H9 (cell line): ENCODE measurements around the gene ELF2. TPM values are rescaled to one million over a fixed set of nuclear protein-coding genes. Genes with fewer than 3 reads are reported as not detected.

Experiments used
- DNase-seq: peaks from one replicate; pipeline ENCODE4 v3.0.0-alpha.2; 2017
- H2AFZ ChIP-seq: one replicate; pipeline ENCODE4 v1.6.1; 2013; ENCODE audit warnings: mild to moderate bottlenecking, low read length, control low read depth, moderate library complexity
- H2AK5ac ChIP-seq: 2 replicates; pipeline ENCODE4 v1.6.1; 2013; ENCODE audit warnings: low read length, control low read depth, mixed read lengths; ENCODE audit not compliant: insufficient read length
- H2BK120ac ChIP-seq: one replicate; pipeline ENCODE4 v1.6.1; 2013; ENCODE audit warnings: low read depth, mild to moderate bottlenecking, low read length, control low read depth, inconsistent platforms; ENCODE audit not compliant: poor library complexity, severe bottlenecking
- H2BK12ac ChIP-seq: 2 replicates; pipeline ENCODE4 v1.6.1; 2013; ENCODE audit warnings: low read length, control low read depth, mixed read lengths, low read depth; ENCODE audit not compliant: insufficient read length
- H2BK15ac ChIP-seq: 2 replicates; pipeline ENCODE4 v1.6.1; 2013; ENCODE audit warnings: low read depth, low read length, control low read depth
- H2BK20ac ChIP-seq: one replicate; pipeline ENCODE4 v1.6.1; 2013; ENCODE audit warnings: low read depth, mild to moderate bottlenecking, low read length, control low read depth, inconsistent platforms; ENCODE audit not compliant: poor library complexity, severe bottlenecking
- H2BK5ac ChIP-seq: 2 replicates; pipeline ENCODE4 v1.6.1; 2013; ENCODE audit warnings: low read length, control low read depth, mixed read lengths; ENCODE audit not compliant: insufficient read length
- H3K14ac ChIP-seq: 2 replicates; pipeline ENCODE4 v1.6.1; 2013; ENCODE audit warnings: low read length, control low read depth; ENCODE audit not compliant: insufficient read depth
- H3K18ac ChIP-seq: 2 replicates; pipeline ENCODE4 v1.6.1; 2013; ENCODE audit warnings: low read depth, mild to moderate bottlenecking, mixed read lengths, low read length, control low read depth; ENCODE audit not compliant: insufficient read length
- H3K23ac ChIP-seq: 2 replicates; pipeline ENCODE4 v1.6.1; 2013; ENCODE audit warnings: low read length, control low read depth, mixed read lengths, low read depth; ENCODE audit not compliant: insufficient read length
- H3K23me2 ChIP-seq: 2 replicates; pipeline ENCODE4 v1.6.1; 2013; ENCODE audit warnings: low read depth, mild to moderate bottlenecking, mixed read lengths, low read length, control low read depth; ENCODE audit not compliant: insufficient read length, poor library complexity, severe bottlenecking
- H3K27ac ChIP-seq: 2 replicates; pipeline ENCODE4 v1.5.1; 2013; ENCODE audit warnings: low read length, control low read depth, mixed read lengths, low read depth; ENCODE audit not compliant: insufficient read length
- H3K27me3 ChIP-seq: 2 replicates; pipeline ENCODE4 v1.6.1; 2013; ENCODE audit warnings: low read length, control low read depth, inconsistent platforms; ENCODE audit not compliant: insufficient read depth
- H3K4ac ChIP-seq: 2 replicates; pipeline ENCODE4 v1.6.1; 2013; ENCODE audit warnings: low read depth, mild to moderate bottlenecking, control low read depth, inconsistent platforms, low read length, moderate library complexity
- H3K4me1 ChIP-seq: 2 replicates; pipeline ENCODE4 v1.6.1; 2013; ENCODE audit warnings: low read length, control low read depth, inconsistent platforms; ENCODE audit not compliant: insufficient read depth
- H3K4me2 ChIP-seq: 2 replicates; pipeline ENCODE4 v1.6.1; 2013; ENCODE audit warnings: low read length, control low read depth, mixed read lengths; ENCODE audit not compliant: insufficient read length, insufficient read depth
- H3K56ac ChIP-seq: 2 replicates; pipeline ENCODE4 v1.6.1; 2013; ENCODE audit warnings: low read depth, mild to moderate bottlenecking, mixed read lengths, low read length, control low read depth; ENCODE audit not compliant: insufficient read length
- H3K79me1 ChIP-seq: 2 replicates; pipeline ENCODE4 v1.6.1; 2013; ENCODE audit warnings: low read depth, mild to moderate bottlenecking, moderate library complexity, low read length, control low read depth, inconsistent platforms; ENCODE audit not compliant: insufficient read depth, poor library complexity, severe bottlenecking
- H3K79me2 ChIP-seq: 2 replicates; pipeline ENCODE4 v1.6.1; 2013; ENCODE audit warnings: low read length, control low read depth, inconsistent platforms; ENCODE audit not compliant: insufficient read depth
- H3K9ac ChIP-seq: 2 replicates; pipeline ENCODE4 v1.6.1; 2013; ENCODE audit warnings: low read length, control low read depth, mixed read lengths; ENCODE audit not compliant: insufficient read length; ENCODE audit errors: extremely low read depth
- H3K9me3 ChIP-seq: one replicate; pipeline ENCODE4 v1.6.1; 2013; ENCODE audit warnings: low read depth, low read length, inconsistent platforms; ENCODE audit not compliant: control insufficient read depth
- H3T11ph ChIP-seq: one replicate; pipeline ENCODE4 v1.6.1; 2013; ENCODE audit warnings: mild to moderate bottlenecking, low read length, control low read depth, inconsistent platforms
- H4K20me1 ChIP-seq: one replicate; pipeline ENCODE4 v1.6.1; 2013; ENCODE audit not compliant: control insufficient read depth, insufficient read length, insufficient read depth
- H4K5ac ChIP-seq: 2 replicates; pipeline ENCODE4 v1.6.1; 2013; ENCODE audit warnings: low read depth, mild to moderate bottlenecking, mixed read lengths, low read length, control low read depth; ENCODE audit not compliant: insufficient read length
- H4K8ac ChIP-seq: replicated peaks from 2 replicates; pipeline ENCODE4 v1.6.1; 2013; ENCODE audit warnings: low read length, control low read depth, mixed read lengths, low read depth; ENCODE audit not compliant: insufficient read length
- H4K91ac ChIP-seq: 2 replicates; pipeline ENCODE4 v1.6.1; 2013; ENCODE audit warnings: low read depth, mild to moderate bottlenecking, moderate library complexity, mixed read lengths, low read length, control low read depth; ENCODE audit not compliant: insufficient read length
- H3K27ac Mint-ChIP-seq, 3 experiments: 2 replicates in 2 of 3; 3 replicates in 1 of 3; pipeline ENCODE4 v1.8.0; 2020 to 2021; ENCODE audit warnings: mixed read lengths in 3 of 3, mild to moderate bottlenecking in 1 of 3, moderate library complexity in 1 of 3
- H3K27me3 Mint-ChIP-seq: 2 replicates; pipeline ENCODE4 v1.8.0; 2021; ENCODE audit warnings: low read depth, mild to moderate bottlenecking, moderate library complexity, mixed read lengths
- H3K36me3 Mint-ChIP-seq, 3 experiments: 2 replicates in 2 of 3; 3 replicates in 1 of 3; pipeline ENCODE4 v1.8.0; 2020 to 2021; ENCODE audit warnings: low read depth in 3 of 3, mixed read lengths in 3 of 3; ENCODE audit not compliant: insufficient read depth in 1 of 3
- H3K4me1 Mint-ChIP-seq, 2 experiments: 2 replicates each; pipeline ENCODE4 v1.8.0; 2020; ENCODE audit warnings: mixed read lengths in 2 of 2
- H3K4me3 Mint-ChIP-seq, 2 experiments: 2 replicates in 1 of 2; 3 replicates in 1 of 2; pipeline ENCODE4 v1.8.0; 2020 to 2021; ENCODE audit warnings: mild to moderate bottlenecking in 2 of 2, mixed read lengths in 2 of 2, moderate library complexity in 1 of 2
- H3K9me3 Mint-ChIP-seq, 2 experiments: 2 replicates in 1 of 2; 3 replicates in 1 of 2; pipeline ENCODE4 v1.8.0; 2020; ENCODE audit warnings: mild to moderate bottlenecking in 2 of 2, mixed read lengths in 2 of 2, moderate library complexity in 1 of 2
- WGBS: extraction: QIAGEN DNeasy Blood & Tissue Kit; methylation state at CpG from one replicate; pipeline ENCODE4 v1.1.7; 2013; ENCODE audit warnings: missing lambda C conversion rate, low lambda C conversion rate, mixed read lengths; ENCODE audit not compliant: insufficient read length; ENCODE audit errors: extremely low coverage; 5-methylcytosine and 5-hydroxymethylcytosine counted together
- total RNA-seq: library from RNA; stranded (reverse); gene quantifications from 2 replicates; pipeline ENCODE4 v1.2.1, GENCODE V29; 2021
- TF ChIP-seq, protein P1 (sequence below): fragments of 200-600 bp; sonication (generic); conservative IDR thresholded peaks from 3 replicates; pipeline ENCODE4 v1.8.0; 2021; ENCODE audit warnings: antibody characterized with exemption, mild to moderate bottlenecking

The ELF2 gene
- total RNA-seq, 1 experiment from 2014 or later = 49.6 TPM

DNA sequence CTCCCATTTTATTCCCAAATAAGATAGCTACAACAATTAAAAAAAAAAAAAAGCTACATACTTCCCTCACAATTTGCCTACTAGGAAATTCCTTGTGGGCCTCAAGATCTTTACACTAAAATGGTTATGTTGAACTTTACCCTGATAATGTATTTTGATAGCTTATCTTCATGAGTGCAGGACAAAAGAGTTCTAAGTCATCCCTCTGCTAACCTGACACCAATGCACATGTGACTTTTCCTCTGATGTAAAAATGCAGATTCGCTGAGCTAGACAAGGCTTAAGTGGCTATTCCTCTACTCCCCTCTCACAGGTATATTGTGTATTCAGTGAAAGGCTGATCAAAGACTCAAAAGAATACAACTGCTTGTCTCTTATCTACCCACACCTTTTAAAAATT is 22.5 kb downstream of the ELF2 start:
- Histone ChIP-seq H3K23me2 (peaks cover 2% of the 10 kb centered on the region), H3K18ac (no peak overlapping the region), H3K9me3 (no peaks in the 10 kb centered on the region), H2BK120ac (no peak overlapping the region), H2BK15ac (no peak overlapping the region), H2BK20ac (no peak overlapping the region), H3K23ac (no peak overlapping the region), H3K56ac (no peak overlapping the region), H4K5ac (no peak overlapping the region), H2AFZ (no peak overlapping the region), H2BK12ac (no peak overlapping the region), H3K14ac (no peak overlapping the region), H3K9ac (peak overlapping the region; percentile 54), H3K4me1 (peaks cover 10% of the 10 kb centered on the region; the same call in 1 of the 2 replicates), H3K79me1 (no peaks in the 10 kb centered on the region), H4K91ac (no peak overlapping the region), H3K27me3 (no peaks in the 10 kb centered on the region), H2AK5ac (peak overlapping the region; percentile 98), H3K79me2 (peaks cover 11% of the 10 kb centered on the region; the same call in 1 of the 2 replicates), H2BK5ac (no peak overlapping the region), H3K4me2 (peak overlapping the region; percentile 15), H3T11ph (no peak overlapping the region), H3K27ac (peak overlapping the region; percentile 100), H4K8ac (no peak overlapping the region), H4K20me1 (no peaks in the 10 kb centered on the region), H3K4ac (no peak overlapping the region; the same call in 1 of the 2 replicates)
- DNase-seq = peak; percentile 44
- no peaks in the 10 kb centered on the region; the same call in 1 of the 2 replicates for H3K27me3 Mint-ChIP-seq
- WGBS = no CpG with 5 or more reads among the region's 1 CpG
- peak overlapping the region; percentile 4 to 54; a peak in 4 of 5 replicates for H3K4me3 Mint-ChIP-seq
- TF ChIP-seq, protein P1, sequence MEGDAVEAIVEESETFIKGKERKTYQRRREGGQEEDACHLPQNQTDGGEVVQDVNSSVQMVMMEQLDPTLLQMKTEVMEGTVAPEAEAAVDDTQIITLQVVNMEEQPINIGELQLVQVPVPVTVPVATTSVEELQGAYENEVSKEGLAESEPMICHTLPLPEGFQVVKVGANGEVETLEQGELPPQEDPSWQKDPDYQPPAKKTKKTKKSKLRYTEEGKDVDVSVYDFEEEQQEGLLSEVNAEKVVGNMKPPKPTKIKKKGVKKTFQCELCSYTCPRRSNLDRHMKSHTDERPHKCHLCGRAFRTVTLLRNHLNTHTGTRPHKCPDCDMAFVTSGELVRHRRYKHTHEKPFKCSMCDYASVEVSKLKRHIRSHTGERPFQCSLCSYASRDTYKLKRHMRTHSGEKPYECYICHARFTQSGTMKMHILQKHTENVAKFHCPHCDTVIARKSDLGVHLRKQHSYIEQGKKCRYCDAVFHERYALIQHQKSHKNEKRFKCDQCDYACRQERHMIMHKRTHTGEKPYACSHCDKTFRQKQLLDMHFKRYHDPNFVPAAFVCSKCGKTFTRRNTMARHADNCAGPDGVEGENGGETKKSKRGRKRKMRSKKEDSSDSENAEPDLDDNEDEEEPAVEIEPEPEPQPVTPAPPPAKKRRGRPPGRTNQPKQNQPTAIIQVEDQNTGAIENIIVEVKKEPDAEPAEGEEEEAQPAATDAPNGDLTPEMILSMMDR = no peak
- no peaks in the 10 kb centered on the region; a peak in 1 of 5 replicates for H3K9me3 Mint-ChIP-seq
- peak overlapping the region; percentile 97 to 100 (median 99) for H3K27ac Mint-ChIP-seq
- peaks cover 0 to 4% (median 0%) of the 10 kb centered on the region in 3 experiments; a peak in 3 of 7 replicates for H3K36me3 Mint-ChIP-seq
- peaks cover 57 to 68% of the 10 kb centered on the region in 2 experiments for H3K4me1 Mint-ChIP-seq
